ENCODE results near the gene CCDC71.

The CCDC71 gene

DNA sequence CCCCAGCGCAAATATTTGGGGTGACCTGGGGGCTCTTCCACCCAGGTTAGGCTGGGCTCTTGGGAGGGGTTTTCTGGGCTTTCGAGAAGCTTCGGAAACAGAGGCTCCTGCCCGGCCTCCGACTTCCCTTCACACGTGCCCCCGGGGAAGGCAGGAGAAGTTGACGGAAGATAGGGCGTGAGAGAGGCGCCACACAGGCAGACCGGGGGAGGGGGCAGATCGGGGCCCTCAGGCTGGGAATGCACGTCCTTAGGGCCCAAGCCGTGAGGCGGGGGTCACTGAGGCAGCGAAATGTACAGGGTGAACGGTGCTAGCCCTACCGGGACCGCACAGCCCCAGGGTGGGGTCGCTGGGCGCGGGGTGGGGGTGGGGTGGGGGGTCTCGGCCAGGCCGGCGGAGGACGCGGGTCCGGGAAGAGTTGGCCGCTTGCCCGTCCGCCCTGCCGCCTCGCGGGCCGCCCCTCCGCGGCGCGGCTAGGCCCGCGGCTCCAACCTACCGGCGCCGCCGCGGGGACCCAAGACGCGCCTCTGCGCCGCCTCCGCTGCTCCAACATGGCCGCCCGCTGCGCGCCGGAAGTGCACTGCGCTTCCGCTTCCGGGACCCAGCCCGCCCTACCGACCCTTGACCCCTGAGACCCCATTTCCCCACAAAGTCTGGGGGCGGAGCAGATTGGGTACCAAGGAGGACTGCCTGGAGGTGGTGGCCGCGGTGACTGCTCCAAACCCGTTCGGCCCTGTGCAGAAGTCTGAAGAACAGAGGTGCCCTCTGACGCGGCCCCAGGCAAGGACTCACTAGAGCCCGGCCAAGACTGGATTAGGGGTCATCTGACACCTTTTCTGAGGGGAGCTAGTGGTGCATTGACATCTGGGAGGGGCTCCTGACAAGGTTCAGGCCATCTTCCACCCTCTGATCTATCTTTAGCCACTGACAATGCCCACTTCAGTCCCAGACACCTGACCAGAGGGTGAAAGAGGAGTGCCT lies at the start of gene CCDC71:
TSS of gene CCDC71 (minus strand) at position 561 of the 981 bp plus-strand sequence. CDS start 2,123 bp downstream, outside the sequence.
- TF ChIP-seq, protein P1, sequence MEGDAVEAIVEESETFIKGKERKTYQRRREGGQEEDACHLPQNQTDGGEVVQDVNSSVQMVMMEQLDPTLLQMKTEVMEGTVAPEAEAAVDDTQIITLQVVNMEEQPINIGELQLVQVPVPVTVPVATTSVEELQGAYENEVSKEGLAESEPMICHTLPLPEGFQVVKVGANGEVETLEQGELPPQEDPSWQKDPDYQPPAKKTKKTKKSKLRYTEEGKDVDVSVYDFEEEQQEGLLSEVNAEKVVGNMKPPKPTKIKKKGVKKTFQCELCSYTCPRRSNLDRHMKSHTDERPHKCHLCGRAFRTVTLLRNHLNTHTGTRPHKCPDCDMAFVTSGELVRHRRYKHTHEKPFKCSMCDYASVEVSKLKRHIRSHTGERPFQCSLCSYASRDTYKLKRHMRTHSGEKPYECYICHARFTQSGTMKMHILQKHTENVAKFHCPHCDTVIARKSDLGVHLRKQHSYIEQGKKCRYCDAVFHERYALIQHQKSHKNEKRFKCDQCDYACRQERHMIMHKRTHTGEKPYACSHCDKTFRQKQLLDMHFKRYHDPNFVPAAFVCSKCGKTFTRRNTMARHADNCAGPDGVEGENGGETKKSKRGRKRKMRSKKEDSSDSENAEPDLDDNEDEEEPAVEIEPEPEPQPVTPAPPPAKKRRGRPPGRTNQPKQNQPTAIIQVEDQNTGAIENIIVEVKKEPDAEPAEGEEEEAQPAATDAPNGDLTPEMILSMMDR (conservative IDR thresholded peaks at IDR 0.05; ENCODE audit: low read depth, low read length), result no peak
- no peak for DNase-seq (ENCODE audit: low read depth)
- peak within 1 kb of the TSS; percentile 86 for H3K4me3 ChIP-seq (ENCODE audit: low read length)

DNA sequence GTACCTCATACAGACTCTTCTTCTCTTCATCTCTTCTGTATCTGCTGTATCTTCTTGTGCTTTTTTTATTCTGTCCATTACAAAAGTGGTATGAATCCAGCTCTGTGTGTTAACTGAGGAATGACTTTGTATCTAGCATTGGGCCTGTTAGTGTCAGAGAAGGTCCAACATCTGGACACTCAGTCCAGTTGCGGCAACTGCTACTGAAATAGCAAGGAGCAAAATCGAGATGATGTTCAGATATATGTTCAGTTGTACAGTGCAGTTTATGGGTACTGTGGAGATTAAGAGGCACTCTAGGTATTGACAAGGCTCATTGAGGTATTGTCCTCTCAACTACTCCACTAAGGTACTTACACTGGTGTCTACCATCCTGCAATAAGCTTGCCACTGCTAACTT lies 47.9 kb upstream of the CCDC71 start:
- TF ChIP-seq, protein P1 (conservative IDR thresholded peaks at IDR 0.05; ENCODE audit: low read depth, low read length), result no peak
- no peak for DNase-seq (ENCODE audit: low read depth)
- H3K4me3 ChIP-seq (ENCODE audit: low read length), result no peak overlapping the region

DNA sequence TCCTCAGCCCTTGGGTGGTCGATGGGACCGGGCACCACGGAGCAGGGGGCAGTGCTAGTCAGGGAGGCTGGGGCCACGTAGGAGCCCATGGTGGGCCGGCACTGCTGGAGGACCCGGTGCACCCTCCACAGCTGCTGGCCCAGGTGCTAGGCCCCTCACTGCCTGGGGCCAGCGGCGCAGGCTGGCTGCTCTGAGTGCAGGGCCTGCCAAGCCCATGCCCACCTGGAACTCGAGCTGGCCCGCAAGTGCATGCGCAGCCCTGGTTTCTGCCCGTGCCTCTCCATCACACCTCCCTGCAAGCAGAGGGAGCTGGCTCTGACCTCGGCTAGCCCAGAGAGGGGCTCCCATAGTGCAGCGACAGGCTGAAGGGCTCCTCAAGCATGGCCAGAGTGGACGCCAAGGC lies 47.4 kb upstream of the CCDC71 start:
- no peak overlapping the region for H3K4me3 ChIP-seq (ENCODE audit: low read length)
- TF ChIP-seq, protein P1 (conservative IDR thresholded peaks at IDR 0.05; ENCODE audit: low read depth, low read length), result no peak
- DNase-seq (ENCODE audit: low read depth), result no peak

DNA sequence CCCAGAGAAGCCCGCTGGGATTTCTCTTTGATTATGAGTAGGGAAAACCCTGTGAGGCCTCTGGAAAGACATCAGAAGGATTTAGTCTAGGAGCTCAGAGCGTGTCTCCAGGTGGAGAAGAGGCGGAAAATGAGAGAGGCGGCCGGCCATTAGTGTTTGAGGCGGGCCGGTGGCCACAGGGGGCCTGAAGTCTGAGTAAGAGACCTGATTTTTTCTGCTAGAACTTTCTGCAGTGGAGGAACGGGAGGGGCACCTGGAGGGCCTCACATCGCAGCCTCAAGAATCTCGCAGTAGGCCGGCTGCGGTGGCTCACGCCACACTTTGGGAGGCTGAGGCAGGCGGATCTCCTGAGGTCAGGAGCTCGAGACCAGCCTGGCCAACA lies 33.8 kb upstream of the CCDC71 start:
- no peak for DNase-seq (ENCODE audit: low read depth)
- peak overlapping the region; percentile 38 for H3K4me3 ChIP-seq (ENCODE audit: low read length)
- TF ChIP-seq, protein P1 (conservative IDR thresholded peaks at IDR 0.05; ENCODE audit: low read depth, low read length), result no peak

DNA sequence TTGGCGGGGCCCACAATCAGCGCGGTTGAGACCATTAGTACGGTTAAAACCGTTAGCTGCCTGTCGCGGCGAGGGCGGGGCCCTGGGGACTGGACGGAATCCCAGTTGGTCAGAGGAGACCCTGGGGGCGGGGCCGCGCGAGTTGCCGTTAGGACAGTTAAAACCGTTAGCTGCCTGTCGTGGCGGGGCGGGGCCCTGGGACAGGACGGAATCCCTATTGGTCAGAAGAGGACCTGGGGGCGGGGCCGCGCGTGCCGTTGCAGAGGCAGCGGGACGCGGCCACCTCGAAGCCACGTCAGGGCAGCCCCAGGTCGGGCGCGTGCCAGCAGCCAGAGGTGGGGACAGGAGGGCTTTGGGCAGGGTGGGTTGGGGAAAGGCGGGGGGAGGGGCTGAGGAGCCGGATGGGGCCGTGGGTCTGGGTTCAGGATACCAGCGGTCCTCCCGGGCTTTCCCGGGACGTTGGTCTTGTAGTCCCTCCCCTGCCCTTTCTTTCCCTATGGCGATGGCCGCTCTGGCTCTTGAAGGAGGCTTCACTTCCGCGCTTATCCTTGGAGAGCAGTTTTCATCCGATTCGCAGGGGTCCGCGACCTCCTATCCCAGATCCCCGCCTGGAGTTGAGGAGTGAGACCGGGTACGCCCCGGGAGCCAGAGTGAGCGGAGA lies 33.2 kb upstream of the CCDC71 start:
- peak overlapping the region; percentile 38 for H3K4me3 ChIP-seq (ENCODE audit: low read length)

DNA sequence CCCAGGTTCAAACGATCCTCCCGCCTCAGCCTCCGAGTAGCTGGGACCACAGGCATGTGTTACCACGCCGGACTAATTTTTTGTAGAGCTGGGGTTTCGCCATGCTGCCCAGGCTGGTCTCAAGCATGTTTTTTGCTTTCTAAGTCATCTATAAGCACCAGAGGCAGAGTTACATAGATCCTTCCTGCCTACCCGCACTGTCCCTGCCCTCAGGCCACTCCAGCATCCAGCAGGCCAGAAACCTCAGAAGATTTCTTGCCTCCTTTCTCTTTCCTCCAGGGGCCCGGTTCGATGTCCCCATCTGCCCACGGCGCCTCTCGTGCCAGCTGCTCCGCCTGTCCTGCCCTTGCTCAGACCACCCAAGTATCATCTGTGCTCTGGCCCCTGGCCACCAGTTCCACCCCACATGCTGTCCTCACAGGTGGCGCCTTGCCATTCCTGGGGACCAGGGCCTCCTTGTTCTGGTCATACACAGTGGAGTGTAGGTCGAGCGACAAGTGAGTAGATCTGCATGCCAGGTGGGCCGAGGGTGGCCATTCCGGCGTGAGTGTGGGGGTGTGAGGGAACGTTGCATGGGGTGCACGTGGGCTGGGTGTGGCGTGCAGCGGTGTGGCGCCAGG lies 32.6 kb upstream of the CCDC71 start:
- no peak for DNase-seq (ENCODE audit: low read depth)
- peak overlapping the region; percentile 17 for H3K4me3 ChIP-seq (ENCODE audit: low read length)
- TF ChIP-seq, protein P1 (conservative IDR thresholded peaks at IDR 0.05; ENCODE audit: low read depth, low read length), result no peak

More for the DNA sequence above, 33.2 kb upstream of the CCDC71 start:
- TF ChIP-seq, protein P1 (conservative IDR thresholded peaks at IDR 0.05; ENCODE audit: low read depth, low read length), result no peak
- peak; percentile 48 for DNase-seq (ENCODE audit: low read depth)
